Left lung (tissue), 10 donors: ENCODE measurements around the gene FNIP2. TPM values are rescaled to one million over a fixed set of nuclear protein-coding genes. Genes with fewer than 3 reads are reported as not detected.

Experiments
- ATAC-seq: fragments of 200-7000 bp; cut with Tn5 transposase; one replicate; pipeline ENCODE4 v1.9.1; 2020; ENCODE audit warnings: moderate library complexity
- DNase-seq, 4 donors: peaks; one replicate each; pipeline ENCODE4 v3.0.0-alpha.2; 2013 to 2020
- H3K27ac ChIP-seq, 2 donors: fragments of 200-600 bp; sonication (generic) in 1 of 2; one replicate each; pipeline versions ENCODE4 v1.5.0 to v1.8.0; 2020 to 2021
- H3K27me3 ChIP-seq, 2 donors: fragments of 200-600 bp; sonication (generic) in 1 of 2; one replicate each; pipeline versions ENCODE4 v1.5.0 to v1.8.0; 2020 to 2021
- H3K36me3 ChIP-seq, 2 donors: fragments of 200-600 bp; sonication (generic) in 1 of 2; one replicate each; pipeline versions ENCODE4 v1.5.0 to v1.8.0; 2020 to 2021
- H3K4me1 ChIP-seq, 2 donors: fragments of 200-600 bp; one replicate each; pipeline ENCODE4 v1.8.0; 2021
- H3K4me3 ChIP-seq, 2 donors: fragments of 200-600 bp; sonication (generic) in 1 of 2; one replicate each; pipeline versions ENCODE4 v1.5.0 to v1.8.0; 2020 to 2021; ENCODE audit warnings: mild to moderate bottlenecking in 1 of 2
- H3K9me3 ChIP-seq, 2 donors: fragments of 200-600 bp; sonication (generic) in 1 of 2; one replicate each; pipeline versions ENCODE4 v1.5.0 to v1.8.0; 2020 to 2021
- CTCF ChIP-seq, 2 donors: fragments of 200-600 bp; sonication (generic) in 1 of 2; IDR thresholded peaks; one replicate each; pipeline versions ENCODE4 v1.5.0 to v1.8.0; 2021; ENCODE audit warnings: antibody characterized with exemption in 2 of 2
- intact Hi-C, 2 donors: fragments of 100-400 bp; cut with DNase I; formaldehyde crosslinking; loops; one replicate each; pipeline versions ENCODE4 v1.11.2 to v1.14.2; 2022
- polyA plus RNA-seq, 6 donors: library from polyadenylated mRNA; unstranded; fragments of 120-200 nt; gene quantifications; one replicate each; pipeline ENCODE4 v1.2.1, GENCODE V29; 2013; ENCODE audit not compliant: insufficient read length in 6 of 6
- total RNA-seq, 2 donors: library from RNA; stranded (reverse); fragmentation: NEBNext Ultra II Directional; extraction: Animal tissue kit (Norgen Biotek cat#: 25700); gene quantifications; one replicate each; pipeline ENCODE4 v1.2.1, GENCODE V29; 2021
- donor health status: DM: no; HTN: yes; CAD: no.
- donor health status: DM: no; HTN: no; CAD: no.

The FNIP2 gene
- total and polyA plus RNA-seq, 8 donors, result 24.5 to 71.2 (median 29.3) TPM

GRCh38 chr4:158778712-158779111 lies 9.9 kb downstream of the FNIP2 start:
- Histone ChIP-seq H3K36me3 (no peaks in the 10 kb centered on the region), H3K4me1 (peaks cover 33 to 78% of the 10 kb centered on the region in 2 donors), H3K4me3 (no peak overlapping the region), H3K9me3 (no peaks in the 10 kb centered on the region), H3K27ac (peak overlapping the region in 1 of 2 donors; percentile 41), H3K27me3 (no peaks in the 10 kb centered on the region)
- peak; percentile 76 for ATAC-seq
- peak in 2 of 4 donors; percentile 48 to 57 for DNase-seq
- intact Hi-C loops, result loop anchor here in 1 of 2 donors (5.0 kb wide), 1 partner anchor 34 kb away; no protein-coding TSS in a partner anchor
- no peak for TF ChIP-seq CTCF (IDR thresholded peaks at IDR 0.05)

- H3K27ac ChIP-seq, result peak overlapping the region in 1 of 2 donors; percentile 3
- no peak overlapping the region for H3K4me3 ChIP-seq
- no peaks in the 10 kb centered on the region for H3K9me3 ChIP-seq
- peaks cover 28 to 85% of the 10 kb centered on the region in 2 donors for H3K4me1 ChIP-seq
- TF ChIP-seq CTCF (IDR thresholded peaks at IDR 0.05), result no peak
- no peak for ATAC-seq
- no peaks in the 10 kb centered on the region for H3K27me3 ChIP-seq
- H3K36me3 ChIP-seq, result no peaks in the 10 kb centered on the region
- DNase-seq, result no peak
- intact Hi-C loops, result no loop called here
Measured at GRCh38 chr4:158781963-158782362, 13.1 kb downstream of the FNIP2 start.

GRCh38 chr4:158782551-158783360 lies 13.9 kb downstream of the FNIP2 start:
- DNase-seq (no peak), ATAC-seq (peak; percentile 22)
- H3K27ac ChIP-seq, result peak overlapping the region in 1 of 2 donors; percentile 31
- no peak for TF ChIP-seq CTCF (IDR thresholded peaks at IDR 0.05)
- no peaks in the 10 kb centered on the region for H3K9me3 ChIP-seq
- no peak overlapping the region for H3K4me3 ChIP-seq
- no peaks in the 10 kb centered on the region for H3K27me3 ChIP-seq
- intact Hi-C loops, result no loop called here
- H3K4me1 ChIP-seq, result peaks cover 29 to 85% of the 10 kb centered on the region in 2 donors
- H3K36me3 ChIP-seq, result no peaks in the 10 kb centered on the region

- H3K4me1 ChIP-seq, result peaks cover 30 to 85% of the 10 kb centered on the region in 2 donors
- intact Hi-C loops, result no loop called here
- no peaks in the 10 kb centered on the region for H3K27me3 ChIP-seq
- H3K4me3 ChIP-seq, result no peak overlapping the region
- no peaks in the 10 kb centered on the region for H3K9me3 ChIP-seq
- DNase-seq (no peak), ATAC-seq (no peak)
- no peak for TF ChIP-seq CTCF (IDR thresholded peaks at IDR 0.05)
- H3K36me3 ChIP-seq, result no peaks in the 10 kb centered on the region
- peak overlapping the region in 1 of 2 donors; percentile 31 for H3K27ac ChIP-seq
Measured at GRCh38 chr4:158783785-158784184, 15.0 kb downstream of the FNIP2 start.

- DNase-seq (no peak), ATAC-seq (no peak)
- Histone ChIP-seq H3K4me3 (no peak overlapping the region), H3K36me3 (no peaks in the 10 kb centered on the region), H3K27ac (peak overlapping the region in 1 of 2 donors; percentile 21), H3K27me3 (no peaks in the 10 kb centered on the region), H3K4me1 (peaks cover 30 to 89% of the 10 kb centered on the region in 2 donors), H3K9me3 (no peaks in the 10 kb centered on the region)
- intact Hi-C loops, result no loop called here
- no peak for TF ChIP-seq CTCF (IDR thresholded peaks at IDR 0.05)
Measured at GRCh38 chr4:158785718-158786117, 16.9 kb downstream of the FNIP2 start.
